NCI-H69 (cell line): ENCODE results near the gene BICDL2.
"Not testable (repeated sequence)": the region's sequence is repeated elsewhere in the genome, so short reads cannot be mapped to it uniquely, and the experiment has no call there.

ENCODE experiments used
- DNase-seq: peaks from one replicate; lab custom pipeline; 2025; lab: John Stamatoyannopoulos, UW

BICDL2 gene

GRCh38 chr16:3036726-3037315, at the start of gene BICDL2:
Gene BICDL2 (minus strand): TSS chr16:3036944. CDS start chr16:3035496, 1,448 bp downstream.
- peak; percentile 66 for DNase-seq

GRCh38 chr16:3085868-3086595, 49.3 kb upstream of the BICDL2 start:
- no peak for DNase-seq

DNA sequence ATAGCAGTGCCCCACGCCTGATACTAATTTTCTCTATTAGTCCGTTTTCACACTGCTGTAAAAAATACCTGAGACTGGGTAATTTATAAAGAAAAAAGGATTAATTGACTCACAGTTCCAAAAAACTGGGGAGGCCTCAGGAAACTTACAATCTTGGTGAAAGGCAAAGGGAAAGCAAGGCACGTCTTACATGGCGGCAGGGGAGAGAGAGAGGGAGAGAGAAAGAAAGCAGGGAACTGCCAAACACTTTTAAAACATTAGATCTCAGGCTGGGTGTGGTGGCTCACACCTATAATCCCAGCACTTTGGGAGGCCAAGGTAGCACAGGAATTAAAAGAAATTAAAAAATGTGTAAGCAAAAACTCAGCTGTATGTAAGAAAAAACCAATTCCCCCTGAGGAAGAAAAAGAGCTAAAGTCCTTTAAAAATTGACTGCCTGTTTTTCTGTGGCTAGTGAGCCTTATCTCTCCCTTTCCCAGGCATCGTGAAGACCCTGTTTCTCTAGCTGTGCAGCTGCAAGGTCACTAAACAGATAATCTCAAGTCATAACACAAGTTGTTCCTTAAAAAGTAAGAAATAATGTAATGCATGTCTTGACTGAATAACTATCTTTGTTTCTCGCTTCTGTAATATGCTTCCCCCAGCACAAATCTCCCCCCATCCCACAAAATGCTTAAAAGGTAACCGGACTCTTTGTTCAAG, 48.4 kb upstream of the BICDL2 start:
- DNase-seq = no peak

DNA sequence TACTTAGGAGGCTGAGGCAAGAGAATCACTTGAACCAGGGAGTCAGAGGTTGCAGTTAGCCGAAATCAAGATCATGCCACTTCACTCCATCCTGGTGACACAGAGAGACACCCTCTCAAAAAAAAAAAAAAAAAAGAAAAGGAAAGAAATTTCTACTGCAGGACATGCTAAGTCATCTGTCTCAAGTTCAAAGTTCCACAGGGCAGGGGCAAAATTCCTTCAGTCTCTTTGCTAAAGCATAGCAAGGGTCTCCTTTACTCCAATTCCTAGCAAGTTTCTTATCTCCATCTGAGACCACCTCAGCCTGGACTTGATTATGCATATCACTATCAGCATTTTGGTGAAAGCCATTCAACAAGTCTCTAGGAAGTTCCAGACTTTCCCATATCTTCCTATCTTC, 47.7 kb upstream of the BICDL2 start:
- DNase-seq = no peak

- DNase-seq = not testable (repeated sequence)
Observed at GRCh38 chr16:3083408-3083807, 46.7 kb upstream of the BICDL2 start.

DNA sequence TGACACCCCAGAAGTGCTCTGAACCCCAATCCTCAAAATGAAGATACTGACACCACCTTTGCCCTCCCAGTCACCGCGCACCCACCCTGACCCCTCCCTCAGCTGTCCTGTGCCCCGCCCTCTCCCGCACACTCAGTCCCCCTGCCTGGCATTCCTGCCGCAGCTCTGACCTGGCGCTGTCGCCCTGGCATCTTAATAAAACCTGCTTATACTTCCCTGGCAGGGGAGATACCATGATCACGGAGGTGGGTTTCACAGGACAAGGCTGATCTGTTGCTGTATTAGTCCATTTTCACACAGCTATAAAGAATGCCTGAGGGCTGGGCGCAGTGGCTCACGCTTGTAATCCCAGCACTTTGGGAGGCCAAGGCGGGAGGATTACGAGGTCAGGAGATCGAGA, 45.2 kb upstream of the BICDL2 start:
- DNase-seq = not testable (repeated sequence)

DNA sequence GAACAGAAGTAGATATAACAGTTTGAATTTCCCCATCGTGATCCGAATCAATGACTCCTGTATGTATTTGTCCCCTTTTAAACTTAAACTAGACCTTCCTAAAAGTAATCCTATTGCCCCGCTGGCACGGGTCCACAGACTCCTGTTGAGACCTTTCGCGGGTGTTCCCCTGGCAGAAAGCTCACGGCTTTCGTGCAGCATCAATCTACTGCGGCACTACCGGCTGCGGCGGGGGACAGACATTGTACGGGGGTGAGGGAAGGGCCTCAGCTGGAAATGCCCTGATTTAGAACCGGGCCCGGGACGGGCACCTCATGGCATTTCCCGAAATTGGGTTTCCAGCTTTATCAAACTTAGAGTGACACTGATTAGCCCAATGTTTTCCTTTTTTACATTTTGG, 43.3 kb upstream of the BICDL2 start:
- DNase-seq = no peak

GRCh38 chr16:3076577-3076976, 39.8 kb upstream of the BICDL2 start:
- DNase-seq = no peak

- not testable (repeated sequence) for DNase-seq
Observed at GRCh38 chr16:3075946-3076345, 39.2 kb upstream of the BICDL2 start.

DNA sequence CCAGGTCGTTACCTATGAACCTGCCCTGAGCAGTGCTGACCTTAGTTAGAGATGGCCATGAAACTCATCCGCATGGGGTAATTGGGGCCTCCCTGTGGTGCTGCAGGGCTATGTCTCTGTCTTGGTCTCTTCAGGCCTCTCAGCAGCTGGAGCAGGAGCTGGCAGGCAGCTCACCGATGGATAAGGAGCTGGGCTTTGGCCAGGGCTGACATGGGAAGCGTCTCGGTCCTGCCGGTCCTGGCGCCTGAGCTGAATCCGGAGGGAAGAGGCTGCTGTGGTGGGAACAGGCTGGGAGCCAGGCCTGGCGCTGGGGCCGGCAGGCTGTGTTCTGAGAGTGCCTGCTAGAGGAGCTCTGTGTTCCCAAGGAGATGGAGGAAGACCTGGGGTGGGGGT, 38.8 kb upstream of the BICDL2 start:
- no peak for DNase-seq

- no peak for DNase-seq
Observed at GRCh38 chr16:3074860-3075522, 38.2 kb upstream of the BICDL2 start.

DNA sequence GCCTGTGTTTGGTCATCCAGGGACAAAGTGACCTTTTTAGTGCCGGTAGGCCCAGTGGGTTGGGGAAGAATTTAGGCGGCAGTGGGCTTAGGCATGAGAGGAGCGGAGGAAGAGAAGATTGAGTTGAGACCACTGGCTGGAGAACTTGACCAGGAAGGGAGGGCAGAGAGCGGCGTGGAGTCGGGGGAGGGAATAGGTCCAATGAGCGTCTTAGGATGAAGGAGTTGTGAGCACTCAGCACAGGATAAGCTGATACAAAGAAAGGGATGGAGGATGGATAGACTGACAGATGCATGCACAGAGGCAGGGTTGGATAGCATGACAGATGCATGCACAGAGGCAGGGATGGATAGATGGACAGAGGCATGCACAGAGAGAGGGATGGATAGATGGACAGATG, 36.7 kb upstream of the BICDL2 start:
- no peak for DNase-seq

DNA sequence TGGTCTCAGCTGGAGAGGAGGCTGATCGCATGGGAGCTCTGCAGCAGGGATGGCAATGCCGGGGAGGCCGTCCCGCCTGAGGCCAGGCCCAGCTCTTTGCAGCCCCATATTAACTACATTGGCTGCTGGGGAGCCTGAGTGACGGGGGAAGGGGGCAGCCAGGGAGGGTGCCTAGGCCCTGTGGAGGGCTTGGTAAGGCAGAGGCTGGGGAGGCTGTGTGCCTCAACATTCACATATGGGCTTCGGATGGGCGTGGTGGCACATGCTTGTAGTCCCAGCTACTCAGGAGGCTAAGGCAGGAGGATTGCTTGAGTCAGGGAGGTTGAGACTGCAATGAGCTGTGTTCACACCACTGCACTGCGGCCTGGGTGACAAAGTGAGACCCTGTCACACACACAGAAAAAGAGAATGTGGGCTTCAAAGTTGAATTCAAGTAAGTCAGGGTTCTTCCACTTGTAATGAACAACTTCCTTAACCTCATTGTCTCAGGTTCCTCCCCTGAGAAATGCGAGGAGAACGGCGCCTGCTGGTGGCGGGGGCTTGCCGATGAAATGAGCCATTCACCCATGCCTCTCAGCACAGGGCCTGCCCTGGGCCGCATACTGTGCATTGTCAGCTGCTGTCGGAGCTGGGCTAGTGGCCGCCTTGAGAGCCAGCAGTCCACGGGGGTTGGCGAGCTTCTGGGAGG, 36.0 kb upstream of the BICDL2 start:
- DNase-seq = not testable (repeated sequence)

GRCh38 chr16:3072148-3072547, 35.4 kb upstream of the BICDL2 start:
- DNase-seq = not testable (repeated sequence)

GRCh38 chr16:3071655-3072054, 34.9 kb upstream of the BICDL2 start:
- DNase-seq = no peak

GRCh38 chr16:3070608-3071111, 33.9 kb upstream of the BICDL2 start:
- DNase-seq = no peak

- DNase-seq = not testable (repeated sequence)
Observed at GRCh38 chr16:3069146-3069545, 32.4 kb upstream of the BICDL2 start.

- no peak for DNase-seq
Observed at GRCh38 chr16:3068487-3068886, 31.7 kb upstream of the BICDL2 start.

GRCh38 chr16:3066440-3066748, 29.6 kb upstream of the BICDL2 start:
- no peak for DNase-seq

DNA sequence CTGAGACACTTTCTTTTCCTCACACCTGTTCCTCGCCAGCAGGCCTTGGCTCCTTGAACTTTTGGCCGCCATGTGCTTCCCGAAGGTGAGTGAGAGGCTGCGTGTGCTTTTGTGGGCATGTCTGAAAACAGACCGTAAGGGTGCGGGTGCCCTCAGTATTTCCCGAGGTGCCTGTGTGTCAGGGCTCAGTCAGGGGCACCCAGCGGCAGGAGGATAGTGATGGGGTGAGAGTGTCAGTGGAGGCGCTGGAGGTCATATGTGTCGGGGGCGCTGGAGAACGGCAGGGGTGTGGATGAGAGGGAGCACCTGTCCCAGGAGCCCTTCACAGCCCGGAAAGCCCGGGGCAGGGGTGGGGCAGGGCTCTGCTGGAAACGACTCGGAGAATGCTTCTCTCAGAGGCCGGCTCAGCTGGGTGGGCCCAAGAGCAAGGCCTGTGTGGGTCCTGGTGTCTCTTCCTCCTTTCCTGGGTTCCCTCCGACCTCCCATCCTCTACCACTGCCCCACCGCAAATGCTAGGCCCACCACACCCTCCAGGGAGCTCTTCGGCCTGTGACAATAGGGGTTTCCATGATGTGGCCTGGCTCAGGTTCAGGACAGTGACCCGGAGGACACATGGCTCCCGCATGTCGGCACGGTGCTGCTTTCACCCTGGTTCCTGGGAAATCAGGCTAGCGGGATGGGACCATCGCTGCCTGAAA, 29.1 kb upstream of the BICDL2 start:
- DNase-seq = no peak

GRCh38 chr16:3065069-3065741, 28.5 kb upstream of the BICDL2 start, which contains the start of gene IL32:
Gene IL32 (plus strand): TSS chr16:3065640. CDS start chr16:3065812, 172 bp downstream.
- DNase-seq = peak; percentile 35
